Left lung (tissue), 10 donors: ENCODE data around the gene MOCS1. TPM values are rescaled to one million over a fixed set of nuclear protein-coding genes. Genes with fewer than 3 reads are reported as not detected.

Source experiments
- ATAC-seq: fragments of 200-7000 bp; cut with Tn5 transposase; one replicate; pipeline ENCODE4 v1.9.1; 2020; ENCODE audit warnings: moderate library complexity
- DNase-seq, 4 donors: peaks; one replicate each; pipeline ENCODE4 v3.0.0-alpha.2; 2013 to 2020
- H3K27ac ChIP-seq, 2 donors: fragments of 200-600 bp; sonication (generic) in 1 of 2; one replicate each; pipeline versions ENCODE4 v1.5.0 to v1.8.0; 2020 to 2021
- H3K27me3 ChIP-seq, 2 donors: fragments of 200-600 bp; sonication (generic) in 1 of 2; one replicate each; pipeline versions ENCODE4 v1.5.0 to v1.8.0; 2020 to 2021
- H3K36me3 ChIP-seq, 2 donors: fragments of 200-600 bp; sonication (generic) in 1 of 2; one replicate each; pipeline versions ENCODE4 v1.5.0 to v1.8.0; 2020 to 2021
- H3K4me1 ChIP-seq, 2 donors: fragments of 200-600 bp; one replicate each; pipeline ENCODE4 v1.8.0; 2021
- H3K4me3 ChIP-seq, 2 donors: fragments of 200-600 bp; sonication (generic) in 1 of 2; one replicate each; pipeline versions ENCODE4 v1.5.0 to v1.8.0; 2020 to 2021; ENCODE audit warnings: mild to moderate bottlenecking in 1 of 2
- H3K9me3 ChIP-seq, 2 donors: fragments of 200-600 bp; sonication (generic) in 1 of 2; one replicate each; pipeline versions ENCODE4 v1.5.0 to v1.8.0; 2020 to 2021
- intact Hi-C, 2 donors: fragments of 100-400 bp; cut with DNase I; formaldehyde crosslinking; loops; one replicate each; pipeline versions ENCODE4 v1.11.2 to v1.14.2; 2022
- polyA plus RNA-seq, 6 donors: library from polyadenylated mRNA; unstranded; fragments of 120-200 nt; gene quantifications; one replicate each; pipeline ENCODE4 v1.2.1, GENCODE V29; 2013; ENCODE audit not compliant: insufficient read length in 6 of 6
- total RNA-seq, 2 donors: library from RNA; stranded (reverse); fragmentation: NEBNext Ultra II Directional; extraction: Animal tissue kit (Norgen Biotek cat#: 25700); gene quantifications; one replicate each; pipeline ENCODE4 v1.2.1, GENCODE V29; 2021
- TF ChIP-seq, protein P1 (sequence below), 2 donors: fragments of 200-600 bp; sonication (generic) in 1 of 2; IDR thresholded peaks; one replicate each; pipeline versions ENCODE4 v1.5.0 to v1.8.0; 2021; ENCODE audit warnings: antibody characterized with exemption in 2 of 2
- donor health status: DM: no; HTN: yes; CAD: no.
- donor health status: DM: no; HTN: no; CAD: no.

MOCS1 gene
- total and polyA plus RNA-seq, 8 donors, result 18.0 to 29.0 (median 23.2) TPM

DNA sequence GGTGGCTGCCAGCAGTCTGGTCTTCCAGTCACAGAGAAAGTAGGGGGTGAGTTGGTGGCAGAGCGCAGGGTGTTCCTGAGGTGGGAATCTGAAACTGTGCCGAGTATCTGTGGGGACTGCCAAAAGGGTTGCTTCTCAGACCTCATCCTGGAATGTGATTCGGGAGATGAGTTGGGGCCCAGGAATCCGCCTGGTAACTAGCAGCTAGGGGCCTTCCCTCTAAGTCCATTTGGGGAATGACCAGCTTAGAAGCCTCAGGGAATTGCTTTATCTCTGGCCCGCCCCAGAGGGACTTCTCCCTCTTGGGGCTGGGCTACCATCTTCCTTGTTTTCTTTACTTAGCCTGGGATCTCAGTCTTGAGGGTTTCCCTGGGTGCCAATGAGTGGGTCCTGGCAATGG is 49.6 kb downstream of the MOCS1 start:
- Histone ChIP-seq H3K36me3 (peaks cover 0 to 3% of the 10 kb centered on the region in 2 donors), H3K4me3 (no peak overlapping the region), H3K4me1 (peaks cover 7 to 18% of the 10 kb centered on the region in 2 donors), H3K27me3 (no peaks in the 10 kb centered on the region), H3K9me3 (no peaks in the 10 kb centered on the region), H3K27ac (no peak overlapping the region)
- no peak for ATAC-seq
- TF ChIP-seq, protein P1, sequence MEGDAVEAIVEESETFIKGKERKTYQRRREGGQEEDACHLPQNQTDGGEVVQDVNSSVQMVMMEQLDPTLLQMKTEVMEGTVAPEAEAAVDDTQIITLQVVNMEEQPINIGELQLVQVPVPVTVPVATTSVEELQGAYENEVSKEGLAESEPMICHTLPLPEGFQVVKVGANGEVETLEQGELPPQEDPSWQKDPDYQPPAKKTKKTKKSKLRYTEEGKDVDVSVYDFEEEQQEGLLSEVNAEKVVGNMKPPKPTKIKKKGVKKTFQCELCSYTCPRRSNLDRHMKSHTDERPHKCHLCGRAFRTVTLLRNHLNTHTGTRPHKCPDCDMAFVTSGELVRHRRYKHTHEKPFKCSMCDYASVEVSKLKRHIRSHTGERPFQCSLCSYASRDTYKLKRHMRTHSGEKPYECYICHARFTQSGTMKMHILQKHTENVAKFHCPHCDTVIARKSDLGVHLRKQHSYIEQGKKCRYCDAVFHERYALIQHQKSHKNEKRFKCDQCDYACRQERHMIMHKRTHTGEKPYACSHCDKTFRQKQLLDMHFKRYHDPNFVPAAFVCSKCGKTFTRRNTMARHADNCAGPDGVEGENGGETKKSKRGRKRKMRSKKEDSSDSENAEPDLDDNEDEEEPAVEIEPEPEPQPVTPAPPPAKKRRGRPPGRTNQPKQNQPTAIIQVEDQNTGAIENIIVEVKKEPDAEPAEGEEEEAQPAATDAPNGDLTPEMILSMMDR (IDR thresholded peaks at IDR 0.05), result no peak
- no peak for DNase-seq
- intact Hi-C loops, result loop anchor here in 1 of 2 donors (10.0 kb wide), 1 partner anchor 520 kb away; no protein-coding TSS in a partner anchor

GRCh38 chr6:39882531-39882899 is 51.7 kb downstream of the MOCS1 start:
- Histone ChIP-seq H3K9me3 (no peaks in the 10 kb centered on the region), H3K27ac (no peak overlapping the region), H3K36me3 (peaks cover 0 to 24% of the 10 kb centered on the region in 2 donors), H3K4me3 (no peak overlapping the region), H3K4me1 (peaks cover 0 to 9% of the 10 kb centered on the region in 2 donors), H3K27me3 (no peaks in the 10 kb centered on the region)
- intact Hi-C loops, result loop anchor here in 1 of 2 donors (10.0 kb wide), 1 partner anchor 518 kb away; no protein-coding TSS in a partner anchor
- TF ChIP-seq, protein P1 (IDR thresholded peaks at IDR 0.05), result no peak
- peak in 2 of 4 donors; percentile 54 to 70 for DNase-seq
- ATAC-seq, result peak; percentile 66

- DNase-seq, result peak in 1 of 4 donors; percentile 31
- TF ChIP-seq, protein P1 (IDR thresholded peaks at IDR 0.05), result no peak
- peak overlapping the region in 1 of 2 donors; percentile 13 for H3K27ac ChIP-seq
- no peak overlapping the region for H3K4me3 ChIP-seq
- intact Hi-C loops, result loop anchor here in 1 of 2 donors (10.0 kb wide), 1 partner anchor 517 kb away; no protein-coding TSS in a partner anchor
- H3K4me1 ChIP-seq, result peaks cover 0 to 6% of the 10 kb centered on the region in 2 donors
- H3K9me3 ChIP-seq, result no peaks in the 10 kb centered on the region
- peak; percentile 33 for ATAC-seq
- no peaks in the 10 kb centered on the region for H3K27me3 ChIP-seq
- peaks cover 0 to 28% of the 10 kb centered on the region in 2 donors for H3K36me3 ChIP-seq
Measured at GRCh38 chr6:39881851-39882530, 52.3 kb downstream of the MOCS1 start.

- Histone ChIP-seq H3K9me3 (no peaks in the 10 kb centered on the region), H3K4me1 (peaks cover 0 to 6% of the 10 kb centered on the region in 2 donors), H3K4me3 (no peak overlapping the region), H3K36me3 (peaks cover 0 to 40% of the 10 kb centered on the region in 2 donors), H3K27ac (no peak overlapping the region), H3K27me3 (no peaks in the 10 kb centered on the region)
- DNase-seq (no peak), ATAC-seq (no peak)
- TF ChIP-seq, protein P1 (IDR thresholded peaks at IDR 0.05), result no peak
- intact Hi-C loops, result loop anchor here in 1 of 2 donors (10.0 kb wide), 1 partner anchor 516 kb away; no protein-coding TSS in a partner anchor
Measured at GRCh38 chr6:39880594-39880993, 53.7 kb downstream of the MOCS1 start.

DNA sequence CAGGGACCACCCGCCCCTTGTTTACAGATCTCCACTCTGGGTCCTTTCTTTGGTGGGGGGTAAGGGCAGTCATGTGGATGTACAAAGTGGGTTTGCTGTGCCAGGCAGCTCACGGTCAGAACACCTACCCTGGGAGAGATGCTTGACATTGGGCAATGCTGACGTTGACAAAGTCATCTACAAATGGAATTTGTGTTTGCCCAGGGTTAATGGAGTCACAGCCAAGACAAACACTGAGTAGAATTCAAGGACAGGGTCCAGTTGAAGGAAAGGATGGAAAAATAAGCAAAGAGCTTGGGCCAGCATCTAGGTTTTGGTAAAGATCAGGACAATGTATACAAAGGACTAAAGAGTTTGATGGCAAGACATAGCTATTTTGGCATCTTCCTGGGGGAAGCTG is 54.7 kb downstream of the MOCS1 start:
- no peak overlapping the region for H3K27ac ChIP-seq
- intact Hi-C loops, result no loop called here
- DNase-seq (no peak), ATAC-seq (peak; percentile 58)
- peaks cover 0 to 6% of the 10 kb centered on the region in 2 donors for H3K4me1 ChIP-seq
- H3K4me3 ChIP-seq, result no peak overlapping the region
- no peaks in the 10 kb centered on the region for H3K9me3 ChIP-seq
- peaks cover 0 to 51% of the 10 kb centered on the region in 2 donors for H3K36me3 ChIP-seq
- TF ChIP-seq, protein P1 (IDR thresholded peaks at IDR 0.05), result no peak
- H3K27me3 ChIP-seq, result no peaks in the 10 kb centered on the region
